ENCODE data around the gene TMEM225.

TMEM225 gene

GRCh38 chr11:123853038-123853437 is 32.4 kb downstream of the TMEM225 start:
- no peak for TF ChIP-seq JUND (IDR thresholded peaks at IDR 0.05; ENCODE audit: low read depth)
- in situ Hi-C loops (cut with HindIII; ENCODE audit: low pct_unique_long_range_greater_than_20kb, low sequenced_read_pairs): no loop called here
- no peak for DNase-seq (ENCODE audit: low read depth in 1 of 2, low spot score in 1 of 2)

GRCh38 chr11:123852321-123852720 is 33.1 kb downstream of the TMEM225 start:
- in situ Hi-C loops (cut with HindIII; ENCODE audit: low pct_unique_long_range_greater_than_20kb, low sequenced_read_pairs): no loop called here
- TF ChIP-seq JUND (IDR thresholded peaks at IDR 0.05; ENCODE audit: low read depth): no peak
- DNase-seq (ENCODE audit: low read depth in 1 of 2, low spot score in 1 of 2): no peak

GRCh38 chr11:123851110-123851509 is 34.4 kb downstream of the TMEM225 start:
- no peak for TF ChIP-seq JUND (IDR thresholded peaks at IDR 0.05; ENCODE audit: low read depth)
- no peak for DNase-seq (ENCODE audit: low read depth in 1 of 2, low spot score in 1 of 2)
- in situ Hi-C loops (cut with HindIII; ENCODE audit: low pct_unique_long_range_greater_than_20kb, low sequenced_read_pairs): no loop called here

- TF ChIP-seq JUND (IDR thresholded peaks at IDR 0.05; ENCODE audit: low read depth): no peak
- DNase-seq (ENCODE audit: low read depth in 1 of 2, low spot score in 1 of 2): no peak
- in situ Hi-C loops (cut with HindIII; ENCODE audit: low pct_unique_long_range_greater_than_20kb, low sequenced_read_pairs): no loop called here
Observed at GRCh38 chr11:123841174-123841573, 44.3 kb downstream of the TMEM225 start.

GRCh38 chr11:123839131-123839530 is 46.3 kb downstream of the TMEM225 start:
- TF ChIP-seq JUND (IDR thresholded peaks at IDR 0.05; ENCODE audit: low read depth): no peak
- DNase-seq (ENCODE audit: low read depth in 1 of 2, low spot score in 1 of 2): no peak
- in situ Hi-C loops (cut with HindIII; ENCODE audit: low pct_unique_long_range_greater_than_20kb, low sequenced_read_pairs): no loop called here

- no peak for TF ChIP-seq JUND (IDR thresholded peaks at IDR 0.05; ENCODE audit: low read depth)
- in situ Hi-C loops (cut with HindIII; ENCODE audit: low pct_unique_long_range_greater_than_20kb, low sequenced_read_pairs): no loop called here
- no peak for DNase-seq (ENCODE audit: low read depth in 1 of 2, low spot score in 1 of 2)
Observed at GRCh38 chr11:123838659-123839058, 46.8 kb downstream of the TMEM225 start.

GRCh38 chr11:123838199-123838598 is 47.3 kb downstream of the TMEM225 start:
- in situ Hi-C loops (cut with HindIII; ENCODE audit: low pct_unique_long_range_greater_than_20kb, low sequenced_read_pairs): no loop called here
- no peak for DNase-seq (ENCODE audit: low read depth in 1 of 2, low spot score in 1 of 2)
- no peak for TF ChIP-seq JUND (IDR thresholded peaks at IDR 0.05; ENCODE audit: low read depth)

- TF ChIP-seq JUND (IDR thresholded peaks at IDR 0.05; ENCODE audit: low read depth): no peak
- no peak for DNase-seq (ENCODE audit: low read depth in 1 of 2, low spot score in 1 of 2)
- in situ Hi-C loops (cut with HindIII; ENCODE audit: low pct_unique_long_range_greater_than_20kb, low sequenced_read_pairs): no loop called here
Observed at GRCh38 chr11:123833095-123833494, 52.4 kb downstream of the TMEM225 start.
